ENCODE results near the gene ZNF175. TPM values are rescaled to one million over a fixed set of nuclear protein-coding genes. Genes with fewer than 3 reads are reported as not detected.

ZNF175 gene
- polyA plus RNA-seq, 3 donors: 0.39 to 2.4 (median 0.82) TPM

DNA sequence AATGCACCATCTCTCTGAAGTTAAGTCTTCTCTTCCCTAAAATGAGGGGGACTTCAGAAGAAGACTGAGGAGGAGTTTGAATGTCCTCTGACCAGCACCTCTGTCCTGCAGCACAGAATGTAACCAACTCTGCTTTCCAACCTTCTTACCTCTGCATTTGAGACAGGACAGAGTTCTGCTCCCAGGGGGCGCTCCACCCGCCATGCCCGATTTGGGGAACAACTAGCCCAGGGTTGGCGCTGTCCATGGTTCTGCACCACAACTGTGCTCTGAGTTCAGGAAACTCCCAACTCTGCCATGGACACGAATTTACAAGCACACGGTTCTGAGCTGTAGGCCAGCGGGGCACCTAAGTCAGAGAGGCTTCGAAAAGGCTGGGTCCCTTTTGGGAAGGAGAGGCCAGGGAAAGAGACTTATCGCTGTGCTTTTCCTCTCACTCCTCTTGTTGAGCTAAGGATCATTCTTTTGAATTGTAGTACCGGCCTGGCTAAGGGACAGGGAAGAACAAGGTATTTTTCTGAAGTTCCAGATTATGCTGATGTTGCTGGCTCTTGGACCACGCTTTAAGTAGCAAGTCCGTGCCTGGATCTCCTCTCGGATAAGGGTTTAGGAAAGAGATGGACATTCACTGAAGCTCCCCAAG, 37.0 kb downstream of the ZNF175 start:
- H3K9ac ChIP-seq (ENCODE audit: insufficient read depth, low read length, poor library complexity, severe bottlenecking): no peak overlapping the region
- Mint-ChIP-seq H3K9me3 (peaks cover 0 to 6% (median 0%) of the 10 kb centered on the region in 7 donors), H3K4me1 (peaks cover 20% of the 10 kb centered on the region), H3K27ac (no peak overlapping the region), H3K27me3 (ENCODE audit: low read depth in 3 of 3) (peaks cover 7 to 16% (median 11%) of the 10 kb centered on the region in 3 donors), H3K36me3 (peaks cover 20 to 25% of the 10 kb centered on the region in 2 donors), H3K4me3 (no peak overlapping the region)
- no peak overlapping the region for H2AFZ ChIP-seq (ENCODE audit: insufficient read depth, low read depth, low read length, poor library complexity, severe bottlenecking)
- H3K4me1 ChIP-seq (ENCODE audit: control insufficient read depth in 1 of 2, insufficient read depth in 2 of 2, low read length in 2 of 2): peaks cover 0 to 10% of the 10 kb centered on the region in 2 donors
- H3K36me3 ChIP-seq (replicated peaks in 1 of 2; ENCODE audit: control insufficient read depth in 1 of 2, insufficient read depth in 2 of 2, low read length in 2 of 2): peaks cover 17 to 22% of the 10 kb centered on the region in 2 donors
- intact Hi-C loops (cut with micrococcal nuclease): loop anchor here (2.0 to 10.0 kb wide), 7 partner anchors 49 to 223 kb away; no protein-coding TSS in a partner anchor
- H3K9me3 ChIP-seq (replicated peaks in 1 of 2; ENCODE audit: control insufficient read depth in 1 of 2, insufficient read depth in 1 of 2, low read length in 2 of 2): no peaks in the 10 kb centered on the region
- no peak overlapping the region for H3K4me2 ChIP-seq (replicated peaks; ENCODE audit: extremely low read depth, low read length, poor library complexity, severe bottlenecking)
- no peak overlapping the region for H3K27ac ChIP-seq (ENCODE audit: low read depth in 1 of 2, low read length in 2 of 2)
- no peaks in the 10 kb centered on the region for H3K79me2 ChIP-seq (ENCODE audit: insufficient read depth, low read length)
- TF ChIP-seq, protein P1, sequence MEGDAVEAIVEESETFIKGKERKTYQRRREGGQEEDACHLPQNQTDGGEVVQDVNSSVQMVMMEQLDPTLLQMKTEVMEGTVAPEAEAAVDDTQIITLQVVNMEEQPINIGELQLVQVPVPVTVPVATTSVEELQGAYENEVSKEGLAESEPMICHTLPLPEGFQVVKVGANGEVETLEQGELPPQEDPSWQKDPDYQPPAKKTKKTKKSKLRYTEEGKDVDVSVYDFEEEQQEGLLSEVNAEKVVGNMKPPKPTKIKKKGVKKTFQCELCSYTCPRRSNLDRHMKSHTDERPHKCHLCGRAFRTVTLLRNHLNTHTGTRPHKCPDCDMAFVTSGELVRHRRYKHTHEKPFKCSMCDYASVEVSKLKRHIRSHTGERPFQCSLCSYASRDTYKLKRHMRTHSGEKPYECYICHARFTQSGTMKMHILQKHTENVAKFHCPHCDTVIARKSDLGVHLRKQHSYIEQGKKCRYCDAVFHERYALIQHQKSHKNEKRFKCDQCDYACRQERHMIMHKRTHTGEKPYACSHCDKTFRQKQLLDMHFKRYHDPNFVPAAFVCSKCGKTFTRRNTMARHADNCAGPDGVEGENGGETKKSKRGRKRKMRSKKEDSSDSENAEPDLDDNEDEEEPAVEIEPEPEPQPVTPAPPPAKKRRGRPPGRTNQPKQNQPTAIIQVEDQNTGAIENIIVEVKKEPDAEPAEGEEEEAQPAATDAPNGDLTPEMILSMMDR (IDR thresholded peaks at IDR 0.05): peak; percentile 91
- H3K27me3 ChIP-seq (ENCODE audit: control insufficient read depth in 2 of 2, insufficient read depth in 2 of 2, low read length in 2 of 2): peaks cover 2 to 17% of the 10 kb centered on the region in 2 donors
- WGBS (ENCODE audit: insufficient coverage): 21% methylated on average over 11 of the region's 13 CpGs
- H3K4me3 ChIP-seq (replicated peaks in 1 of 3; ENCODE audit: low read depth in 2 of 3, low read length in 3 of 3): no peak overlapping the region
- peaks cover 26% of the 10 kb centered on the region for H4K20me1 ChIP-seq (ENCODE audit: insufficient read depth, low read length)
- peak; percentile 79 to 86 (median 84) for DNase-seq

DNA sequence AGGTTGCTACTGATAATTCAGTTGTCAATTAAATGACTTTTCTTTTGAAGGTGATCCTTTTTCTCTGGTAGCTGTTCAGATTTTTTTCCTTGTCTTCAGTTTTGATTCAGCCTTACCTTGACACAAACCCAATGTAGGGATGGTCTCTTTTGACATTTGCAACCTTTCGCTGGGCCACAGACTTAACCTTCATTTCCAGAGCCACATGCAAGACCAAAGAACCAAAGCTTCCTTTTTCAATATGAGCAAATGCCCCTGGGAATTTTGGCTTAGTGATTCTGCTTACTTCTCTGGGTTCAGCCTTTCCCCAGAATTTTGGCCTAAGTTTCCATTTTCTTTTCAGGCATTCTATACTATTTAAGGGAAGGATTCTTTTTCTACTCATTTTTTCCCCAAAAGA, 39.5 kb downstream of the ZNF175 start:
- TF ChIP-seq, protein P1 (IDR thresholded peaks at IDR 0.05): no peak
- Mint-ChIP-seq H3K4me3 (no peak overlapping the region), H3K9me3 (peaks cover 0 to 8% (median 0%) of the 10 kb centered on the region in 7 donors), H3K27ac (no peak overlapping the region), H3K36me3 (peaks cover 44 to 49% of the 10 kb centered on the region in 2 donors), H3K27me3 (ENCODE audit: low read depth in 3 of 3) (peaks cover 2 to 14% (median 6%) of the 10 kb centered on the region in 3 donors), H3K4me1 (peaks cover 24% of the 10 kb centered on the region)
- no peaks in the 10 kb centered on the region for H3K9me3 ChIP-seq (replicated peaks in 1 of 2; ENCODE audit: control insufficient read depth in 1 of 2, insufficient read depth in 1 of 2, low read length in 2 of 2)
- no peak overlapping the region for H3K4me2 ChIP-seq (replicated peaks; ENCODE audit: extremely low read depth, low read length, poor library complexity, severe bottlenecking)
- intact Hi-C loops (cut with micrococcal nuclease): no loop called here
- H3K4me3 ChIP-seq (replicated peaks in 1 of 3; ENCODE audit: low read depth in 2 of 3, low read length in 3 of 3): no peak overlapping the region
- DNase-seq: no peak
- no peaks in the 10 kb centered on the region for H3K79me2 ChIP-seq (ENCODE audit: insufficient read depth, low read length)
- peaks cover 51% of the 10 kb centered on the region for H4K20me1 ChIP-seq (ENCODE audit: insufficient read depth, low read length)
- H3K9ac ChIP-seq (ENCODE audit: insufficient read depth, low read length, poor library complexity, severe bottlenecking): no peak overlapping the region
- H3K27me3 ChIP-seq (ENCODE audit: control insufficient read depth in 2 of 2, insufficient read depth in 2 of 2, low read length in 2 of 2): peaks cover 2% of the 10 kb centered on the region in 2 donors
- WGBS (ENCODE audit: insufficient coverage): no CpG with 5 or more reads among the region's 1 CpG
- H3K36me3 ChIP-seq (replicated peaks in 1 of 2; ENCODE audit: control insufficient read depth in 1 of 2, insufficient read depth in 2 of 2, low read length in 2 of 2): peaks cover 40 to 48% of the 10 kb centered on the region in 2 donors
- H3K4me1 ChIP-seq (ENCODE audit: control insufficient read depth in 1 of 2, insufficient read depth in 2 of 2, low read length in 2 of 2): peaks cover 2 to 11% of the 10 kb centered on the region in 2 donors
- no peak overlapping the region for H3K27ac ChIP-seq (ENCODE audit: low read depth in 1 of 2, low read length in 2 of 2)
- H2AFZ ChIP-seq (ENCODE audit: insufficient read depth, low read depth, low read length, poor library complexity, severe bottlenecking): no peak overlapping the region
